Measurements from ENCODE around the gene BICC1.

GRCh38 chr10:58486821-58487220 lies 25.9 kb upstream of the BICC1 start:
- TF ChIP-seq GATA3 (IDR thresholded peaks at IDR 0.05; ENCODE audit: low read depth, low read length) (no peak), GATA2 (IDR thresholded peaks at IDR 0.05; ENCODE audit: low read depth, low read length) (no peak)
